KMS-11 (cell line): ENCODE results near the gene COL18A1.

Source experiments
- H2AFZ ChIP-seq: fragments of 200-600 bp; sonication (generic); 2 replicates; pipeline ENCODE4 v1.6.1; 2016; ENCODE audit warnings: antibody characterized with exemption, mixed run types, low read depth
- H3K27ac ChIP-seq: fragments of 200-600 bp; sonication (generic); 2 replicates; pipeline ENCODE4 v1.6.1; 2016; ENCODE audit warnings: mild to moderate bottlenecking, mixed run types
- H3K27me3 ChIP-seq: fragments of 200-600 bp; sonication (generic); 2 replicates; pipeline ENCODE4 v1.6.1; 2017; ENCODE audit warnings: mild to moderate bottlenecking, low read depth, mixed run types, moderate library complexity; ENCODE audit not compliant: insufficient read depth
- H3K36me3 ChIP-seq: fragments of 200-600 bp; sonication (generic); 2 replicates; pipeline ENCODE4 v1.6.1; 2017; ENCODE audit warnings: mild to moderate bottlenecking, mixed run types; ENCODE audit not compliant: insufficient read depth
- H3K4me1 ChIP-seq: fragments of 200-600 bp; sonication (generic); 2 replicates; pipeline ENCODE4 v1.6.1; 2016; ENCODE audit warnings: mild to moderate bottlenecking, low read depth, mixed run types; ENCODE audit not compliant: poor library complexity, severe bottlenecking
- H3K4me2 ChIP-seq: fragments of 200-600 bp; sonication (generic); 2 replicates; pipeline ENCODE4 v1.7.0; 2016; ENCODE audit warnings: mild to moderate bottlenecking, mixed run types
- H3K4me3 ChIP-seq: fragments of 200-600 bp; sonication (generic); IDR thresholded peaks from 2 replicates; pipeline ENCODE4 v1.6.1; 2017; ENCODE audit warnings: low read depth, low read length, mixed read lengths; ENCODE audit not compliant: insufficient read depth
- H3K79me2 ChIP-seq: fragments of 200-600 bp; sonication (generic); 2 replicates; pipeline ENCODE4 v1.6.1; 2016; ENCODE audit warnings: low read depth, mixed run types; ENCODE audit not compliant: insufficient read depth
- H3K9ac ChIP-seq: fragments of 200-600 bp; sonication (generic); 2 replicates; pipeline ENCODE4 v1.6.1; 2016; ENCODE audit warnings: mild to moderate bottlenecking, mixed run types
- H4K20me1 ChIP-seq: fragments of 200-600 bp; sonication (generic); 2 replicates; pipeline ENCODE4 v1.6.1; 2016; ENCODE audit warnings: mild to moderate bottlenecking, mixed run types; ENCODE audit not compliant: insufficient read depth
- CTCF ChIP-seq: fragments of 200-600 bp; sonication (generic); conservative IDR thresholded peaks from 2 replicates; pipeline ENCODE4 v1.6.1; 2017; ENCODE audit warnings: low read depth, mild to moderate bottlenecking, antibody characterized with exemption, low read length, moderate library complexity, mixed read lengths

Gene COL18A1

GRCh38 chr21:45532826-45533360, 127.9 kb downstream of the COL18A1 start:
- H3K9ac ChIP-seq: no peak overlapping the region
- H3K36me3 ChIP-seq: peaks cover 6% of the 10 kb centered on the region; the same call in 1 of the 2 replicates
- H3K4me3 ChIP-seq: no peak overlapping the region
- H3K79me2 ChIP-seq: peaks cover under 1% of the 10 kb centered on the region; the same call in 1 of the 2 replicates
- H3K4me1 ChIP-seq: no peaks in the 10 kb centered on the region
- no peak overlapping the region for H2AFZ ChIP-seq
- no peaks in the 10 kb centered on the region for H3K27me3 ChIP-seq
- H3K27ac ChIP-seq: no peak overlapping the region
- no peak for TF ChIP-seq CTCF
- no peak overlapping the region for H3K4me2 ChIP-seq
- no peaks in the 10 kb centered on the region for H4K20me1 ChIP-seq

GRCh38 chr21:45533361-45533845, 128.4 kb downstream of the COL18A1 start:
- Histone ChIP-seq H3K27ac (no peak overlapping the region), H3K4me3 (no peak overlapping the region), H2AFZ (no peak overlapping the region), H3K36me3 (peaks cover 6% of the 10 kb centered on the region; the same call in 1 of the 2 replicates), H4K20me1 (no peaks in the 10 kb centered on the region), H3K4me2 (no peak overlapping the region), H3K79me2 (peaks cover 6% of the 10 kb centered on the region), H3K9ac (no peak overlapping the region), H3K4me1 (no peaks in the 10 kb centered on the region), H3K27me3 (no peaks in the 10 kb centered on the region)
- TF ChIP-seq CTCF: no peak

GRCh38 chr21:45533846-45534635, 129.1 kb downstream of the COL18A1 start:
- H3K4me3 ChIP-seq: no peak overlapping the region
- H2AFZ ChIP-seq: no peak overlapping the region
- TF ChIP-seq CTCF: no peak
- no peaks in the 10 kb centered on the region for H3K4me1 ChIP-seq
- H3K36me3 ChIP-seq: peaks cover 6% of the 10 kb centered on the region; the same call in 1 of the 2 replicates
- H4K20me1 ChIP-seq: no peaks in the 10 kb centered on the region
- H3K4me2 ChIP-seq: no peak overlapping the region
- no peaks in the 10 kb centered on the region for H3K27me3 ChIP-seq
- no peak overlapping the region for H3K9ac ChIP-seq
- peaks cover 12% of the 10 kb centered on the region for H3K79me2 ChIP-seq
- no peak overlapping the region for H3K27ac ChIP-seq

- no peak overlapping the region for H3K9ac ChIP-seq
- TF ChIP-seq CTCF: no peak
- no peak overlapping the region for H3K4me2 ChIP-seq
- no peak overlapping the region for H3K27ac ChIP-seq
- H4K20me1 ChIP-seq: no peaks in the 10 kb centered on the region
- peaks cover 20% of the 10 kb centered on the region for H3K79me2 ChIP-seq
- peaks cover 6% of the 10 kb centered on the region; the same call in 1 of the 2 replicates for H3K36me3 ChIP-seq
- H3K4me3 ChIP-seq: no peak overlapping the region
- no peak overlapping the region for H2AFZ ChIP-seq
- no peaks in the 10 kb centered on the region for H3K4me1 ChIP-seq
- no peaks in the 10 kb centered on the region for H3K27me3 ChIP-seq
These were observed 129.8 kb downstream of the COL18A1 start for GRCh38 chr21:45534636-45535331.
